ENCODE measurements around the gene KCNJ15. TPM values are rescaled to one million over a fixed set of nuclear protein-coding genes. Genes with fewer than 3 reads are reported as not detected.

The KCNJ15 gene
- total RNA-seq, 2 donors from 2014 or later: 1.3 to 2.6 TPM

DNA sequence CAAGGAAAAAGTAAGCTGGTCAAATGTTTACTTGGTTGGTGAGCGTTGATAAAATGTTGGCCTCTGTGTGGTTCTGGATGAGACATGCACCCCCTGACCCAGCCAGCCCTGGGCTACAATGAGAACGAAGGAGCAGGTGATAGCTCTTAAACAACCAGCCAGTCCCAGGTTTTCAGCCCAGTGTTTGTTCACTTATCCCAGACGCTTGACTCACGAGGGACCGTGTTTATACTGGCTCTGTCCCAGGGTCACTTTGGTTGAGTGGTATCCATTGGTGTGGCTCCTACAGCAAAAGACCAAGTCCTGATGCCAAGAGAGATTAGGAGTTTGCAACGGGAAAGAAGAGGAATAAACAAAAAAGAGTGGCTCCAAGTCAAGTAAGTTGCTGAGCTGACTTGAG is 86.9 kb downstream of the KCNJ15 start:
- intact Hi-C loops (cut with DNase I): no loop called here
- ATAC-seq (peak; percentile 41 to 84), DNase-seq (peak; percentile 51)

DNA sequence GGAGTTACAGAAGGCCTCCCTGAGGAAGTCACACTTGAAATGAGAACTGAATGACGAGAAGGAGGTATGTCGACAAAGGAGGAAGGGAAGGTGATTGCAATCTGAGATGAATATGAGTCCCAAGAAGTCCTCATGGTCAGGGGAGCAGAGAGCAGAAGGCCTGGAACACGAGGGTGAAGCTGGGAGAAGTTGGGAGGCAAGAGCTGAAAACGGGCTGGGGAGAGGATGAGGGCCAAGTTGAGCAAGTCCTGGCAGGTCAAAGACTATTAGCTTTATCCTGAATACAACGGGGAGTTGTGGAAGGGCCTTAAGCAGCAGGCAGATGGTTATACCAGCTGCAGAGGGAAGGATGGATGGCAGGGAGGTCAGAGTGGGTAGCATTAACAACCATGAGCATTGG is 89.5 kb downstream of the KCNJ15 start:
- no peak for DNase-seq
- no peak for ATAC-seq
- intact Hi-C loops (cut with DNase I): no loop called here

DNA sequence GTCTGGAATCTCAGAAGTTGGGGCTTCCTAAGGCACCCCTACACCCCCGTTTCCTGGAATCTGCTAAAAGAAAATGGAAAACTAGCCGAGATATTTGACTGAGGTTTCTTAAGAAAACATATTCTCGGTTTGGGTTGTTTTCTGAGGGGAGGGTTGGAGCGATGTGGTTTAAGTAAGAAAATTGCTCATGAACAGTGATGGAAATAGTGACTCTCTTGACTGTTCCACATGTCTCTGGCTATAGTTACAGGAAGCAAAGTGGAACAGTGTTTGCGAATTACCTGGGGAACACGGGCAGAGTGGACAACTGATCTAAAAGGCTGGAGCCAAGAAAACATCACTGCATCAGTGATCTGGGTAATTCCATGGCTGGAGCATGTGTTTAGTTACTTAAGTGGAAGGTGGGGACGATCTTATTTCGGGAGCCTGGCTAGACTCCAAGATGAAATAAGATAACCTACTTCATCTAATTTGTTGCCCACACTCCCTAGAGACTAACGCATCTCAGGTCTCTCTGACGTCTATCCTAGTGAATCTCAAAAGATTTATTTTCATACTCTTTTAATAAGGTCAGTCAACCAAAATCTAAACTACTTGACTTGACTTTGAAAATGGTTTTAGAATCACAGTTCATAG is 92.4 kb downstream of the KCNJ15 start:
- ATAC-seq: no peak
- DNase-seq: no peak
- intact Hi-C loops (cut with DNase I): no loop called here

DNA sequence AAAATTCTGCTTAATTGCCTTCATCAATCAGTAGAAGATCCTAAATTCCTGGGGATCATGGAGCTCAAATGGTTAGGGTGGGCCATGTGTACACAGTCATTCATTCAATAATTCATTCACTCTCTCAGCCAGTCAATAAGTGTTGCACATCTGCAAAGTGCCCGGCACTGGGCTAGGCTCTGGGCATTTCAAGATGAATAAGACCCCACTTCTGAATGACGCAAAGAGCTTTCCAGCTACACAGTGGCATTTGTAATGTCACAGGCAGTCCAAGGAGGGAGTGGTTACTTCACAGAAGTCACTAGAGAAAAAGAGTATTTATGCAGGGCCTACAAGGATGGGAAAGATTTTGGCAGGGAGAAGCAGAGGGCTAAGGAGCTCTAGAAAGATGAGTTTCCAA is 93.2 kb downstream of the KCNJ15 start:
- DNase-seq: no peak
- intact Hi-C loops (cut with DNase I): loop anchor here (5.0 to 10.0 kb wide), 4 partner anchors 133 to 675 kb away; no protein-coding TSS in a partner anchor
- ATAC-seq: no peak

DNA sequence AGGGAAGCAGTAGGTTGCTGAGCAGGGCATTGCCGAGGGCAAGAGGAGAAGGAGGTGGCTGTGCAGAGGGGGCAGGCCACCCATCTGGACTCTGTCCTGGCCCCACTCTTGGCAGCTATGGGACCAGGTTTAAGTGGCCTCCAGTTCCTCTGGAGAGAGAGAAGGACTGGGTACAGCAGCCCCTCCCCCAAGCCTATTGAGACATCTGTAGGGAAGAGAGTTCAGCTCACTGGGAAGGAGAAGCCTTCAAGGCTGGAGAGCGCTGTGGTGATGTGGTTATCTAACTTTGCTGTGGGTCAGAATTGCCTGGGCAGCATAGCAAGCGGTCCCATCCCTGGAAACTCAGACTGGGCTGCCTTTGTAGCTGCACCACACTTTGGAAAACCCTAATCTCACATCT is 93.9 kb downstream of the KCNJ15 start:
- ATAC-seq (peak in 1 of 2 donors; percentile 23), DNase-seq (no peak)
- intact Hi-C loops (cut with DNase I): loop anchor here (5.0 to 10.0 kb wide), 4 partner anchors 133 to 676 kb away; no protein-coding TSS in a partner anchor

DNA sequence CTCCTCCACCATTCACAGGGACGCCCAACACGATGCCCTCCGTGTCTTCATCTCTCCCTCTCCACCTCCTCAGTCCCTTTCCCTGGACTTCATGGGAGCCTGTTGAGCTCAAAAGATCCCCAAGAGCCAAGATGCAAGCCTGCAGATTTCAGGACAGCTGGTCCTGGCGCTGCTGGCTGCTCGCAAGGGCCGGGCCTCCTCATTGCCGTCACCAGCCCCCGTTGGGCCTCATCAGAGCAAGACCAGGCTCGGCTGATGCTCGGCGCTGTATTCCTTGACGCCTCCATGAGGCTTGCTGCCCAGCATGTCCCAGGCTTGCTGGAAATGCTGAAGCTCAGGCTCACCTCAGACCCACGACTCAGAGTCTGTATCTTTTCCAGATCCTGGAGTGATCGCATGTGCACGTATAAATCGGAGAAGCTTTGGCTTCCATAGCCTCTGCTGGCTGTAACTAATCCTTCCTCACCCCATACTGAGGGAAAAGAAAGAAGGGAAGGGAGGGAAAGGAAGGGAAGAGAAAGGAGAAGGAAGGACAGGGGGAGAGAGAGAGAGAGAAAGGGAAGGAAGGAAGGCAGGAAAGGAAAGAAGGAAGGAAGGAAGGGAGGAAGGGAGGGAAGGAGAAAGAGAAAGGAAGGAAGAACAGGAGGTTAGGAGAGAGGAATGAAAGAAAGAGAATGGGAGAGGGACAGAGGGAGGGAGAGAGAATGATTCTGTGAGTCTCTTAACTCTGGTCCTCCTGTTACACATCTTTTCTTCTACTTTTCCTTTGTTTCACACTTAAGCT is 94.6 kb downstream of the KCNJ15 start:
- ATAC-seq (peak; percentile 12 to 19), DNase-seq (peak; percentile 45)
- intact Hi-C loops (cut with DNase I): loop anchor here (5.0 to 10.0 kb wide), 4 partner anchors 134 to 677 kb away; no protein-coding TSS in a partner anchor

DNA sequence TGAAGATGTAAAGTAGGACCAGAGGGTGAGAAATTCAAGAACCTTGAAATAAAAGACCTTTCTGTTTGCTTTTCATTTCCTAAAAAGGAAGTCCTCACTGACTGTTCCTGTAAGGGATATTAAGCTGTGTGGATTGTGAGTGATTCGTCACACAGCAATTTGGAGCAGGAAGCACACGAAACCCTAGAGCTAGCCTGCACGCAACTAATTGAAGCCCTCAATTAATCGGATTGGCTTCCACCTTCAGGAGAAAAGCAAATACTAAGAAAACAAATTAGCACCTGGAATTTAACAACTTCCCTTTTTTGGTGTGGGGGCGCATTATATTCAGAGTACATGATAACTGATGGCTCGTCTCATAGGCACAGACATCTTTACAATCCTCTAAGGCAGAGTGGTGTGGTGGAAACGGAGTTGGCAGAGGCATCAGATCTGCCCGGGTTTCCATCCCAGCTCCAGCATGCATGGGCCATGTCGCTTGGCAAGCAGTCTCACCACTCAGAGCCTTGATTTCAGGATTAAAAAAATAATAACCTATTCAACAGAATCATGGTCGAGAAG is 95.2 kb downstream of the KCNJ15 start:
- DNase-seq (no peak), ATAC-seq (peak in 1 of 2 donors; percentile 46)
- intact Hi-C loops (cut with DNase I): loop anchor here (1.0 to 10.0 kb wide), 6 partner anchors 133 to 677 kb away; no protein-coding TSS in a partner anchor

DNA sequence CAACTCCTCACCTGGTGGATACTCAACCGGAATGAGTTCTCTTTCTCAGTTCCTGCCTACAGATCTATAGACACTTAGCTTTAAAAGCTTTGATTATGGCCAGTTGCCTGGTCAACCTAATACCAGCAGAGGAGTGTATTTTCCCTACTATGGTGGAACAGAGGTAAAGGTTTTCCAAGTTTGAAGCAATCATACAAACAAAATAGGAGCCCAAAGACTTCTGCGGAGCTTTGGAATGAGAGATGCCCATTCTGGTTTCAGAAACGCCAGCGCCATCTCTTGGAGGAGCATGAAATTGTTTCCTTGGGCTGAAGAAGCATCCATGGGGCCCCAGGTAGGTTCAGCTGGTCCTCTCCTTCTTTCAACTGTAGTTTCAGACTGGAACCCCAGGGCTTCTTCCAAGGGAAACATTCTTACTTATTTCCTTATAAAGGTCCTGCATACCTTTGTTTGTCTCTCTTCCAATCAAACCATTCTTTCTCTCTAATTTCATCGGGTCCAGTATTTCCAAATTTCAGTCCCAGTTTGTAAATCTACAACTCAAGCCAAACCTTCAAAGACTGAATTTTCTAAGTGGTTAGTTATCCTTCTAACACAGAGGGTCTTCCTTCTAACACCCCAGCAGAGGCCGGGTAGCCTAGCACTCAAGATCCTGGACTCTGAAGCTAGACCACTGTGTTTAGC is 95.9 kb downstream of the KCNJ15 start:
- intact Hi-C loops (cut with DNase I): loop anchor here (1.0 to 10.0 kb wide), 6 partner anchors 133 to 678 kb away; no protein-coding TSS in a partner anchor
- DNase-seq (peak; percentile 65), ATAC-seq (peak; percentile 23 to 50)

DNA sequence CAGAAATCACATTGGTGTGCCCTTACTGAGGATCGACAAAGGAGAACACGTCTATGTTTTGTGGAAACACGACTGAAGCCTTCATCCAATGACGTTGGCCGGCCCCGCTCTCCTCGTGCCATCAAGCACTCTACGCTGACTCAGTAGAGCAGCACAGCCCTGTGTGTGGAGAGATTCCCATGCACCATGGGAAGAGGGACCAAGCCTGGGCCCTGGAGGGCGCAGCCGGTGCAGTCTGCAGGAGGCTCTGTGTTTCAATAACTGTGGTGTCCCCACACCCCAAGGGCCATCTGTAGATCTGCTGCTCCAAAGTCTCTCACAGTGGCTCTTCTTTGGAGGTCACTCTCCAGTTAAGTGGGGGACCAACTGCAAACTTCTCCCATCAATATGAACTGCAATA is 97.4 kb downstream of the KCNJ15 start:
- ATAC-seq (no peak), DNase-seq (no peak)
- intact Hi-C loops (cut with DNase I): loop anchor here (2.0 to 10.0 kb wide), 5 partner anchors 137 to 679 kb away; no protein-coding TSS in a partner anchor

DNA sequence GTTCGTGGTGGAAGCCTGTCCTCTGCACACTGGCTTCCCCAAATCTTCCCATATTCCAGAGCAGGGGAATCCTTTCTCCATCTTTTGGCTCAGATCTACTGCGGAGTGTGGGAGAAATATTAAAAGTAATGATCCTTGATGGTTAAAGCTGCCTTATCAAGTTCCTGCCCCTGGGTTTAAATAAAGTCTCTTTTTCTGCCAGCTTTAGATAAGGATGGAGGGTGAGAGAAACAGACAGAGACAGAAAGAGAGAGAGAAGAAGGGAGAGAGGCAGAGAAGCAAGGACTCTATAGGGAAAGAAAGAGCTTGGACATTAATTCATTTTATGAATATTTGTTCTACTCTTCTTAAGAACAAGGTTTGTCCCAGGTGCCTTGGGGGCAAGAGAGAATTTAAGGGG is 98.0 kb downstream of the KCNJ15 start:
- ATAC-seq (no peak), DNase-seq (no peak)
- intact Hi-C loops (cut with DNase I): loop anchor here (2.0 to 10.0 kb wide), 6 partner anchors 137 to 680 kb away; no protein-coding TSS in a partner anchor

DNA sequence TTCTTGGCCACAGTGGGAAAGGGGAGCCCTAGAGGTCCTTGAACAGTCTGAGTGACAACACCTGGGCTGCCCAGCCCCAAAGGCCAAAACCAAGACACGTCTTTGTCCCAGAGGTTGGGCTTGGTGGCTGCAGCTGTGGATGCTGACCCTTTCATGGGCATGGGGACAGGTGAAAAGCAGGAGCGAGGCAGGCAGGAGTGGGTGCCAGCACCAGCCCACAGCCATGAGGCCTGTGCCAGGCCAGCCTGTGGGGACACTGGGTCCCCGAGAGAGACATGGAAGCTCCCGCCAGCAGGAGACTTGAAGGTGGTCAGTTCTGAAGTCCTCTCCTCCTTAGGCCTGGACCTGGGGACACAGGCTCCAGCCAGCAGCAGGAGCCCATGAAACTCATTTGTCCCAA is 98.6 kb downstream of the KCNJ15 start:
- ATAC-seq: no peak
- DNase-seq: no peak
- intact Hi-C loops (cut with DNase I): loop anchor here (2.0 to 10.0 kb wide), 4 partner anchors 197 to 681 kb away; no protein-coding TSS in a partner anchor

DNA sequence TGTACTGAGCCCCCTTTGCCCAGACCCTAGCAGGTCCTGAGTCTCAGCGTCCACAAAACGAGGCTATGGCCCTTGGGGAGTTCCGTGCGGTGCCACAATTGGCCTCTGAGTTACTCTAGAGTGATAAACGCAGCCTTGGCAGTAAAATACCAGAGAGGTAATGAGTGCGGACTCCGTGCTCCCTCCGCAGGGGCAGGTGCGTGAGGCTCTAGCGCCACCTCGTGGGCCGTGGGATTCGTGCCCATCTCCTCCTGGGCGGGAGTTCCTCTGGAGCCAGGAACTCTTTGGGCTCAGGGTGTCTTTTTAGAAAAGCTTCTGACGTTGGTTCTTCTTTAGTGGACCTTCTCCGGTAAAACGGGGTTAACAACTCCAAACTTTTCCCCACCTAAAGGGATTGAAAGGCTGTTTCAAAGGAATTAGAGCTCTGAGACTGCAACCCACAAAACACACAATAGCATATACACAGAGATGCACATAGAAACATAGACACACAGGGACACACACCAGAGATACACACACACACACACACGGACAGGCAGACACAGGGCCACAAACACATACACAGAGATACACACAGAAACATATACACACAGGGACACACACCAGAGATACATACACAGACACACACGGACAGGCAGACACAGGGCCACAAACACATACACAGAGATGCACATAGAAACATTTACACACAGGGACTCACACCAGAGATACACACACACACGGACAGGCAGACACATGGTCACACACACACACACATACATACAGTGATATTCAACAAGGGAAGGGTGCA is 99.4 kb downstream of the KCNJ15 start:
- ATAC-seq: peak; percentile 86 to 88
- intact Hi-C loops (cut with DNase I): loop anchor here (2.0 to 10.0 kb wide), 4 partner anchors 197 to 681 kb away; no protein-coding TSS in a partner anchor

More for the DNA sequence above, 99.4 kb downstream of the KCNJ15 start:
- DNase-seq: peak; percentile 83

Other genes starting within 250 kb of the KCNJ15 start
- 10 to 100 TPM; 16.1 to 27.2 TPM for gene ERG, start 241.5 kb downstream of the KCNJ15 start, total RNA-seq

All from left cardiac atrium (tissue), 4 donors.